GM15510 (cell line): ENCODE measurements around the gene GPHN.

Experiments
- POLR2A ChIP-seq: IDR thresholded peaks from 3 replicates; pipeline ENCODE4 v1.6.1; 2011; ENCODE audit warnings: borderline replicate concordance; ENCODE audit not compliant: insufficient read length; ENCODE audit errors: extremely low read depth

Gene GPHN

GRCh38 chr14:67137744-67138371 is 629.9 kb downstream of the GPHN start:
- TF ChIP-seq POLR2A, result no peak

- no peak for TF ChIP-seq POLR2A
Measured at GRCh38 chr14:67140556-67140955, 632.6 kb downstream of the GPHN start.

GRCh38 chr14:67141146-67141900 is 633.4 kb downstream of the GPHN start:
- TF ChIP-seq POLR2A, result no peak

- TF ChIP-seq POLR2A, result no peak
Measured at GRCh38 chr14:67151082-67151666, 643.2 kb downstream of the GPHN start.

GRCh38 chr14:67158566-67158965 is 650.6 kb downstream of the GPHN start:
- TF ChIP-seq POLR2A, result no peak

- no peak for TF ChIP-seq POLR2A
Measured at GRCh38 chr14:67162385-67162784, 654.4 kb downstream of the GPHN start.

- no peak for TF ChIP-seq POLR2A
Measured at GRCh38 chr14:67166450-67166853, 658.5 kb downstream of the GPHN start.

GRCh38 chr14:67167420-67168109 is 659.6 kb downstream of the GPHN start:
- TF ChIP-seq POLR2A, result no peak

GRCh38 chr14:67168110-67168441 is 660.1 kb downstream of the GPHN start:
- no peak for TF ChIP-seq POLR2A

GRCh38 chr14:67170660-67171059 is 662.7 kb downstream of the GPHN start:
- TF ChIP-seq POLR2A, result no peak

GRCh38 chr14:67172056-67172455 is 664.1 kb downstream of the GPHN start:
- no peak for TF ChIP-seq POLR2A

GRCh38 chr14:67172520-67172919 is 664.6 kb downstream of the GPHN start:
- no peak for TF ChIP-seq POLR2A

- no peak for TF ChIP-seq POLR2A
Measured at GRCh38 chr14:67173719-67174118, 665.8 kb downstream of the GPHN start.

- TF ChIP-seq POLR2A, result no peak
Measured at GRCh38 chr14:67186172-67186768, 678.3 kb downstream of the GPHN start.
